Measurements from ENCODE around the gene PRKAR2A. TPM values are rescaled to one million over a fixed set of nuclear protein-coding genes. Genes with fewer than 3 reads are reported as not detected.
"Not testable (repeated sequence)": the region's sequence is repeated elsewhere in the genome, so short reads cannot be mapped to it uniquely, and the experiment has no call there.

PRKAR2A gene
- total RNA-seq, 2 donors from 2014 or later, result 38.9 to 41.2 TPM

DNA sequence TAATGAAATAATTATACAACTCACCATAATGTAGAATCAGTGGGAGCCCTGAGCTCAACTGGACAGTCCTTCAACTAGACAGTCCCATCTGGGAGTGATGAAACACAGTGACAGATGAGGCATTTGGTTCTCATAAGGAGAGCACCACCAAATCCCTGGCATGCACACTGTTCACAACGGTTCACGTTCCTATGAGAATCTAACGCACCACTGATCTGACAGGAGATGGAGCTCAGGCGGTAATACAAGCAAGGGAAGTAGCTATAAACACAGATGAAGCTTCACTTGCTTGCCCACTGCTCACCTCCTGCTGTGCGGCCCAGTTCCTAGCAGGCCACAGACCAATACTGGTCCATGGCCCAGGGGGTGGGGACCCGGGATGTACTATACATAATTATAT is 17.0 kb downstream of the PRKAR2A start:
- no peaks in the 10 kb centered on the region for H3K27me3 ChIP-seq (ENCODE audit: control insufficient read depth, insufficient read depth, low read length, poor library complexity, severe bottlenecking)
- no peak overlapping the region for H3K4me3 Mint-ChIP-seq
- no peaks in the 10 kb centered on the region for H3K4me1 Mint-ChIP-seq
- no peaks in the 10 kb centered on the region for H3K4me1 ChIP-seq (ENCODE audit: control insufficient read depth, insufficient read depth, low read length)
- no peak overlapping the region for H3K4me3 ChIP-seq (ENCODE audit: low read length)
- H3K27ac ChIP-seq (ENCODE audit: low read depth, low read length), result no peak overlapping the region
- no peak for TF ChIP-seq CTCF (conservative IDR thresholded peaks at IDR 0.05)
- no peaks in the 10 kb centered on the region for H3K36me3 Mint-ChIP-seq (ENCODE audit: low read depth)
- no peaks in the 10 kb centered on the region for H3K9me3 Mint-ChIP-seq
- no peak for DNase-seq
- H3K27me3 Mint-ChIP-seq (ENCODE audit: insufficient read depth), result no peaks in the 10 kb centered on the region
- WGBS, 2 experiments (ENCODE audit: insufficient coverage in 1 of 2, insufficient read length in 1 of 2), result 93 to 98% methylated on average over 4 to 5 of the region's 6 CpGs
- H3K36me3 ChIP-seq (ENCODE audit: control insufficient read depth, insufficient read depth, low read length), result peaks cover 4% of the 10 kb centered on the region
- H3K9me3 ChIP-seq (ENCODE audit: control insufficient read depth, low read length), result no peaks in the 10 kb centered on the region
- H3K27ac Mint-ChIP-seq, result no peak overlapping the region
- no peak overlapping the region for H3K9ac ChIP-seq (ENCODE audit: extremely low read depth, low read length, poor library complexity, severe bottlenecking)

DNA sequence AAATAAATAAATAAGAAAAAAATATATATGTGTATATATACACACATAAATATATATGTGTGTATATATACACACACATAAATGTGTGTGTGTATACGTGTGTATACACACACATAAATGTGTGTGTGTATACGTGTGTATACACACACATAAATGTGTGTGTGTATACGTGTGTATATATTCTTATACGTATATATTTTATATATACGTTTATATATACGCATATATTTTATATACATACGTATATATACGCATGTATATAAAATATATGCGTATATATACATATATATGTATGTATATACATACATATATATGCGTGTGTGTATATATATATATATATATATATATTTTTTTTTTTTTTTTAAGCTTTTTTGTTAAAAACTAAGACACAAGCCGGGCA is 18.1 kb downstream of the PRKAR2A start:
- not testable (repeated sequence) for H3K9me3 Mint-ChIP-seq; DNase-seq; H3K4me1 Mint-ChIP-seq; H3K27ac Mint-ChIP-seq; H3K9me3 ChIP-seq (ENCODE audit: control insufficient read depth, low read length); H3K27me3 ChIP-seq (ENCODE audit: control insufficient read depth, insufficient read depth, low read length, poor library complexity, severe bottlenecking); H3K36me3 ChIP-seq (ENCODE audit: control insufficient read depth, insufficient read depth, low read length); H3K4me3 ChIP-seq (ENCODE audit: low read length); H3K27ac ChIP-seq (ENCODE audit: low read depth, low read length); H3K27me3 Mint-ChIP-seq (ENCODE audit: insufficient read depth); H3K4me3 Mint-ChIP-seq; H3K9ac ChIP-seq (ENCODE audit: extremely low read depth, low read length, poor library complexity, severe bottlenecking); H3K36me3 Mint-ChIP-seq (ENCODE audit: low read depth); H3K4me1 ChIP-seq (ENCODE audit: control insufficient read depth, insufficient read depth, low read length)
- 100% methylated on average over 1 of the region's 11 CpGs; no CpG with 5 or more reads in 1 of the 2 experiments for WGBS, 2 experiments (ENCODE audit: insufficient coverage in 1 of 2, insufficient read length in 1 of 2)

GRCh38 chr3:48827874-48828273 is 19.8 kb downstream of the PRKAR2A start:
- H3K4me3 Mint-ChIP-seq; H3K27ac ChIP-seq (ENCODE audit: low read depth, low read length); DNase-seq; H3K27me3 ChIP-seq (ENCODE audit: control insufficient read depth, insufficient read depth, low read length, poor library complexity, severe bottlenecking); H3K9me3 Mint-ChIP-seq; H3K9ac ChIP-seq (ENCODE audit: extremely low read depth, low read length, poor library complexity, severe bottlenecking); H3K4me1 Mint-ChIP-seq; H3K4me1 ChIP-seq (ENCODE audit: control insufficient read depth, insufficient read depth, low read length); H3K9me3 ChIP-seq (ENCODE audit: control insufficient read depth, low read length); H3K36me3 ChIP-seq (ENCODE audit: control insufficient read depth, insufficient read depth, low read length); H3K27ac Mint-ChIP-seq; H3K27me3 Mint-ChIP-seq (ENCODE audit: insufficient read depth); H3K36me3 Mint-ChIP-seq (ENCODE audit: low read depth); H3K4me3 ChIP-seq (ENCODE audit: low read length): not testable (repeated sequence)
- 94 to 96% methylated on average over 8 to 10 of the region's 10 CpGs for WGBS, 2 experiments (ENCODE audit: insufficient coverage in 1 of 2, insufficient read length in 1 of 2)

DNA sequence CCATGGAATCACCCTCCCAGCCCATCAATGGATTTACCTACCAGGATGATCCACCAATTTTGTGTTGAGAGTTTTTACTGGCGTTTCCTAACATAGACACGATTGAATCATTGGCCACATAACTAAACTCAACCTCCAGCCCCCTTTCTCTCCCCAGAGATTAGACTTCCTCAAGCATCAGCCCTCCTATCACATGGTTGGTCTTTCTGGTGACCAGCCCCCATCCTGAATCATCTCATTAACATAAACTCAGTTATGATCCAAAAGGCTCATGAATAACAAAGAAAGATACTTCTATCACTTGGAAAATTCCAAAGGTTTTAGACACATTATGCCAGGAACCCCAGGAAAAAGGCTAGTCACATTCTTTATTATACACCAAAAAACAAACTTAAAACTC is 21.2 kb downstream of the PRKAR2A start:
- Mint-ChIP-seq H3K27me3 (ENCODE audit: insufficient read depth) (no peaks in the 10 kb centered on the region), H3K9me3 (no peaks in the 10 kb centered on the region), H3K36me3 (ENCODE audit: low read depth) (no peaks in the 10 kb centered on the region), H3K4me3 (no peak overlapping the region), H3K27ac (no peak overlapping the region), H3K4me1 (no peaks in the 10 kb centered on the region)
- H3K4me1 ChIP-seq (ENCODE audit: control insufficient read depth, insufficient read depth, low read length), result no peaks in the 10 kb centered on the region
- no peak overlapping the region for H3K4me3 ChIP-seq (ENCODE audit: low read length)
- no peak overlapping the region for H3K9ac ChIP-seq (ENCODE audit: extremely low read depth, low read length, poor library complexity, severe bottlenecking)
- no peak for TF ChIP-seq CTCF (conservative IDR thresholded peaks at IDR 0.05)
- 73 to 92% methylated on average over 2 of the region's 2 CpGs for WGBS, 2 experiments (ENCODE audit: insufficient coverage in 1 of 2, insufficient read length in 1 of 2)
- no peak overlapping the region for H3K27ac ChIP-seq (ENCODE audit: low read depth, low read length)
- H3K27me3 ChIP-seq (ENCODE audit: control insufficient read depth, insufficient read depth, low read length, poor library complexity, severe bottlenecking), result no peaks in the 10 kb centered on the region
- no peaks in the 10 kb centered on the region for H3K9me3 ChIP-seq (ENCODE audit: control insufficient read depth, low read length)
- DNase-seq, result no peak
- no peaks in the 10 kb centered on the region for H3K36me3 ChIP-seq (ENCODE audit: control insufficient read depth, insufficient read depth, low read length)
